OCI-LY3 (cell line): Measurements from ENCODE around the gene ERC2.

Source experiments
- H2AFZ ChIP-seq: fragments of 200-600, 300-600 bp; shearing (Covaris generic); 2 replicates; pipeline ENCODE4 v1.6.0; 2014; ENCODE audit warnings: antibody characterized with exemption, low read depth, low read length
- H3K27ac ChIP-seq: fragments of 200-600, 300-600 bp; sonication (generic); 2 replicates; pipeline ENCODE4 v1.5.1; 2014; ENCODE audit warnings: mild to moderate bottlenecking, low read length, moderate library complexity, mixed read lengths
- H3K27me3 ChIP-seq: fragments of 200-600, 300-600 bp; sonication (generic); 2 replicates; pipeline ENCODE4 v1.6.1; 2014; ENCODE audit warnings: low read depth, low read length, mixed read lengths
- H3K36me3 ChIP-seq: fragments of 200-600, 300-600 bp; sonication (generic); replicated peaks from 2 replicates; pipeline ENCODE3; 2014; ENCODE audit warnings: low read depth, low read length, mixed read lengths
- H3K4me1 ChIP-seq: fragments of 300-600, 200-600 bp; sonication (generic); 2 replicates; pipeline ENCODE4 v1.6.1; 2014; ENCODE audit warnings: low read length, mixed read lengths
- H3K4me2 ChIP-seq: fragments of 200-600, 300-600 bp; sonication (generic); 2 replicates; pipeline ENCODE4 v1.6.1; 2014; ENCODE audit warnings: low read length, mixed read lengths
- H3K4me3 ChIP-seq: fragments of 300-600, 200-600 bp; sonication (generic); 2 replicates; pipeline ENCODE4 v1.5.1; 2014; ENCODE audit warnings: antibody characterized with exemption, mild to moderate bottlenecking, low read length, moderate library complexity
- H3K79me2 ChIP-seq: fragments of 300-600, 200-600 bp; shearing (Covaris generic); 2 replicates; pipeline ENCODE4 v1.6.1; 2014; ENCODE audit warnings: mild to moderate bottlenecking, low read length, mixed read lengths
- H3K9ac ChIP-seq: fragments of 300-600, 200-600 bp; shearing (Covaris generic); 2 replicates; pipeline ENCODE4 v1.6.0; 2014; ENCODE audit warnings: mild to moderate bottlenecking, low read length, moderate library complexity
- H3K9me3 ChIP-seq: fragments of 200-600, 300-600 bp; shearing (Covaris generic); 2 replicates; pipeline ENCODE4 v1.6.1; 2014; ENCODE audit warnings: low read length, mixed read lengths; ENCODE audit not compliant: insufficient read depth
- H4K20me1 ChIP-seq: fragments of 200-600, 300-600 bp; sonication (generic); 2 replicates; pipeline ENCODE4 v1.6.1; 2016; ENCODE audit warnings: low read length, mixed read lengths; ENCODE audit not compliant: insufficient read depth
- EZH2phosphoT487 ChIP-seq: fragments of 200-600 bp; shearing (Covaris generic); IDR thresholded peaks from 2 replicates; pipeline ENCODE4 v1.6.1; 2018; ENCODE audit warnings: antibody characterized with exemption, mixed run types, low read depth
- TF ChIP-seq, protein P1 (sequence below): fragments of 200-600, 300-600 bp; sonication (generic); IDR thresholded peaks from 2 replicates; pipeline ENCODE4 v1.5.1; 2014; ENCODE audit warnings: antibody characterized with exemption, low read length, low read depth

ERC2 gene

DNA sequence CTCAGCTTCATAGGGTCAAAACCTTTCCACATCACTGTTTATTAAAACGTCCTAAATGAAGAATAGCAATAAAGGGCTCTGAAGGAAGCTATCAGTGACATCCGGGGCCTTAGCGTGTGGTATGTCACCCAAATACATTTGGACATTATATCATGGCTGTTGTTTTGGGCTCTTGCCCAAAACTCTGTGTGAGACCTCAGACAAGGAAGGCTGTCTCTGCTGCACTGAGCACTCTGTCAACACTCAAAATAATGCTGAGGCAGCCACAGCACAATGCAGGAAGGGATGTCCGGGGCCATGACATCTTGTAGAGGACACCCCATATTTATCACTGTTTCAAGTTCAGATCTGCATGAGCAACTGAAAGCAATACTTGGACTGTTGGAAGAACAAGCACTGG, 687.4 kb downstream of the ERC2 start:
- H3K36me3 ChIP-seq, result no peaks in the 10 kb centered on the region
- no peaks in the 10 kb centered on the region for H3K79me2 ChIP-seq
- no peaks in the 10 kb centered on the region for H3K9me3 ChIP-seq
- H3K4me2 ChIP-seq, result no peak overlapping the region
- no peaks in the 10 kb centered on the region for H4K20me1 ChIP-seq
- H3K27ac ChIP-seq, result no peak overlapping the region
- H3K4me1 ChIP-seq, result peaks cover 8% of the 10 kb centered on the region
- H3K27me3 ChIP-seq, result 0 out of 2 replicates have a peak, but pooled peaks cover 3% of the 10 kb centered on the region
- no peak overlapping the region for H2AFZ ChIP-seq
- TF ChIP-seq, protein P1, sequence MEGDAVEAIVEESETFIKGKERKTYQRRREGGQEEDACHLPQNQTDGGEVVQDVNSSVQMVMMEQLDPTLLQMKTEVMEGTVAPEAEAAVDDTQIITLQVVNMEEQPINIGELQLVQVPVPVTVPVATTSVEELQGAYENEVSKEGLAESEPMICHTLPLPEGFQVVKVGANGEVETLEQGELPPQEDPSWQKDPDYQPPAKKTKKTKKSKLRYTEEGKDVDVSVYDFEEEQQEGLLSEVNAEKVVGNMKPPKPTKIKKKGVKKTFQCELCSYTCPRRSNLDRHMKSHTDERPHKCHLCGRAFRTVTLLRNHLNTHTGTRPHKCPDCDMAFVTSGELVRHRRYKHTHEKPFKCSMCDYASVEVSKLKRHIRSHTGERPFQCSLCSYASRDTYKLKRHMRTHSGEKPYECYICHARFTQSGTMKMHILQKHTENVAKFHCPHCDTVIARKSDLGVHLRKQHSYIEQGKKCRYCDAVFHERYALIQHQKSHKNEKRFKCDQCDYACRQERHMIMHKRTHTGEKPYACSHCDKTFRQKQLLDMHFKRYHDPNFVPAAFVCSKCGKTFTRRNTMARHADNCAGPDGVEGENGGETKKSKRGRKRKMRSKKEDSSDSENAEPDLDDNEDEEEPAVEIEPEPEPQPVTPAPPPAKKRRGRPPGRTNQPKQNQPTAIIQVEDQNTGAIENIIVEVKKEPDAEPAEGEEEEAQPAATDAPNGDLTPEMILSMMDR, result no peak
- no peak for TF ChIP-seq EZH2phosphoT487
- no peak overlapping the region for H3K9ac ChIP-seq
- no peak overlapping the region for H3K4me3 ChIP-seq

DNA sequence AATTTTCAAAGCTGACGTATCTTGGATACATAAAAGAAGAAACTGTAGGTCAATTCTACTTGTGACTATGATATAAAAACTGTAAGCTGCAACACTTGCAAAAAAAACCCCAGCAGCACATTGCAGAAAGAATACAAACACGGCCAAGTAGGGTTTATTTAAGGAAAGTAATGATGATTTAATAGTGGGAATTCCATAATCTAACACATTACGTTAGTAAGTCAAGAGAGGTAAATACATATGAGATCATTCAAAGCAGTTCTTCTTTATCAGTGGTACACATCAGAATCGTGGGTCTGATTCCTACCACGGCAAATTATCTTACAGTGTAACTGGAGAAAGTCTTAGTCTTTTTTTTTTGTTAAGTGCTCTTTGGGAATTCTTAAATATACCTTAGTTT, 688.7 kb downstream of the ERC2 start:
- Histone ChIP-seq H3K9ac (no peak overlapping the region), H3K27me3 (0 out of 2 replicates have a peak, but pooled peaks cover 3% of the 10 kb centered on the region), H3K4me2 (no peak overlapping the region), H3K79me2 (no peaks in the 10 kb centered on the region), H3K9me3 (no peaks in the 10 kb centered on the region), H3K27ac (no peak overlapping the region), H3K4me3 (no peak overlapping the region), H2AFZ (no peak overlapping the region), H4K20me1 (no peaks in the 10 kb centered on the region), H3K36me3 (no peaks in the 10 kb centered on the region), H3K4me1 (no peaks in the 10 kb centered on the region)
- no peak for TF ChIP-seq EZH2phosphoT487
- TF ChIP-seq, protein P1, result no peak

DNA sequence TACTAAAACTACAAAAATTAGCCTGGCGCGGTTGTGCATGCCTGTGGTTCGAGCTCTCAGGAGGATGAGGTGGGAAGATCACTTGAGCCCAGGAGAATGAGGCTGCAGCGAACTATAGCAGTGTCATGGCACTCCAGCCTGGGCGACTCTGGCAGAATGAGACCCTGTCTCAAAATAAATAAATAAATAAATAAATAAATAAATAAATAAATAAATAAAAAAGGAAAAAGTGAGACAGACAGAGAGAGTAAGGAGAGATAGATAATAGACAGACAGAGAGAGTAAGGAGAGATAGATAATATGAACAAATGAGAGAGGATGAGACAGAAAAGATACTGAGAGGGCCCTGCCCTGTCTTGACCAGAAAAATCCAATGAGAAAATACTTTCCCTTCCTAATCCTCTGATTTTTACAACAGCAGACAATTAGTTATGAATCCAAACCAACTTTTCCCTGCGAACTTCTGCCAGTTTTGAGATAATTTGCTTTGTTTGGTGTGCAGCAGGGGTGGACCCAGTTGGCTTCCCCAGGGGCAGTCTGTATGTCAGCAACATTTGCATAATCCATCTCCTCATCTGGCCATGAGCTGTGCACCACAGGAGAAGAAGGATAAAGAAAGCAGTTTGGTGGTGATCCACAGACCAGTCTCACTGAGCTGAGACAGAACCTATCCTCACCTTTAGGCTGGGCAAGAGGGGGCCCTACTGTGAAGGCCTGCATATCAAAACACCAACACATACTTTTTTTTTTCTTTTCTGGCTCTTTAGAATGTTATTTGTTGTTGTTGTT, 692.7 kb downstream of the ERC2 start:
- Histone ChIP-seq H3K36me3 (no peaks in the 10 kb centered on the region), H3K4me3 (no peak overlapping the region), H3K9ac (no peak overlapping the region), H3K79me2 (no peaks in the 10 kb centered on the region), H3K27me3 (no peaks in the 10 kb centered on the region), H3K4me1 (no peaks in the 10 kb centered on the region), H3K9me3 (no peaks in the 10 kb centered on the region), H3K4me2 (no peak overlapping the region), H2AFZ (no peak overlapping the region), H4K20me1 (no peaks in the 10 kb centered on the region), H3K27ac (no peak overlapping the region)
- TF ChIP-seq EZH2phosphoT487, result no peak
- TF ChIP-seq, protein P1, result no peak

DNA sequence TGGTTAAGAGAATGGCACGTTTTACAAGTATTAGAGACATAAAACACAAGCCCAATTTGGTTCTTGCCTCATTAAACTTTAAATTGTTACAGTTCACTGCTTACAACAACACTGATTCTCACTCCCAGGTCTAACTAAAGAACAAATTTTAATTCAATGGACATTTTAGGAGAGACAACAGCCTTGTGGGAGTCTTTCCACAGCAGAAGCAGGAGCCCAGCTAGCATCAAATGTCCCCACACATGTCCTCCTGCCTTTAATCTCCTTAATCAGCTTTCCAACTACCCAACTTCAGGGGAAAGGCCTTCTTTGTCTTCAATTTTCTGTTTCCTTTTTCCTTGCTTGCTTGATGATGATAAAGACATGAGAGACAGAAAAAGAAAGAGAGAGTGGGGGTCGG, 693.4 kb downstream of the ERC2 start:
- Histone ChIP-seq H3K79me2 (no peaks in the 10 kb centered on the region), H3K9me3 (no peaks in the 10 kb centered on the region), H3K27ac (no peak overlapping the region), H3K36me3 (no peaks in the 10 kb centered on the region), H3K4me2 (no peak overlapping the region), H3K4me1 (no peaks in the 10 kb centered on the region), H2AFZ (no peak overlapping the region), H4K20me1 (no peaks in the 10 kb centered on the region), H3K4me3 (no peak overlapping the region), H3K9ac (no peak overlapping the region), H3K27me3 (no peaks in the 10 kb centered on the region)
- TF ChIP-seq, protein P1, result no peak
